ENCODE results near the gene UNC5A.

DNA sequence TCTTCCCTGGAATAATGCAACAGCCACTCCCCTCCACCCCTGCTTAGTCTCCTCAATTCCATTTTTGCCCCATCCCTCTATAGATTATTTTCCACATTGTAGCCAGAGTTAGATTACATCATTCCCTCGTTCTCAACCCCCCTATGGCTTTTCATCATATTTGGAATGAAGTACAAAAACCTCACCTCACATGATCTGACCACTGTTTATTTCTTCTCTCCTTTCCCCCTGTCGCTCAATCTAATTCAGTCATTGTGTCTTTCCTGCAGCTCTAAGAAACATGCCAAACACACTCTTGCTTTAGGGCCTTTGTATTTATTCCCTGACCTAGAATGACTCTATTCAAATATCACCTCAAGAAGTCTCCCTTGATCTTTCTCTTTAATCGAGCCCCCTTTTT, 111.4 kb downstream of the UNC5A start:
- TF ChIP-seq, protein P1, sequence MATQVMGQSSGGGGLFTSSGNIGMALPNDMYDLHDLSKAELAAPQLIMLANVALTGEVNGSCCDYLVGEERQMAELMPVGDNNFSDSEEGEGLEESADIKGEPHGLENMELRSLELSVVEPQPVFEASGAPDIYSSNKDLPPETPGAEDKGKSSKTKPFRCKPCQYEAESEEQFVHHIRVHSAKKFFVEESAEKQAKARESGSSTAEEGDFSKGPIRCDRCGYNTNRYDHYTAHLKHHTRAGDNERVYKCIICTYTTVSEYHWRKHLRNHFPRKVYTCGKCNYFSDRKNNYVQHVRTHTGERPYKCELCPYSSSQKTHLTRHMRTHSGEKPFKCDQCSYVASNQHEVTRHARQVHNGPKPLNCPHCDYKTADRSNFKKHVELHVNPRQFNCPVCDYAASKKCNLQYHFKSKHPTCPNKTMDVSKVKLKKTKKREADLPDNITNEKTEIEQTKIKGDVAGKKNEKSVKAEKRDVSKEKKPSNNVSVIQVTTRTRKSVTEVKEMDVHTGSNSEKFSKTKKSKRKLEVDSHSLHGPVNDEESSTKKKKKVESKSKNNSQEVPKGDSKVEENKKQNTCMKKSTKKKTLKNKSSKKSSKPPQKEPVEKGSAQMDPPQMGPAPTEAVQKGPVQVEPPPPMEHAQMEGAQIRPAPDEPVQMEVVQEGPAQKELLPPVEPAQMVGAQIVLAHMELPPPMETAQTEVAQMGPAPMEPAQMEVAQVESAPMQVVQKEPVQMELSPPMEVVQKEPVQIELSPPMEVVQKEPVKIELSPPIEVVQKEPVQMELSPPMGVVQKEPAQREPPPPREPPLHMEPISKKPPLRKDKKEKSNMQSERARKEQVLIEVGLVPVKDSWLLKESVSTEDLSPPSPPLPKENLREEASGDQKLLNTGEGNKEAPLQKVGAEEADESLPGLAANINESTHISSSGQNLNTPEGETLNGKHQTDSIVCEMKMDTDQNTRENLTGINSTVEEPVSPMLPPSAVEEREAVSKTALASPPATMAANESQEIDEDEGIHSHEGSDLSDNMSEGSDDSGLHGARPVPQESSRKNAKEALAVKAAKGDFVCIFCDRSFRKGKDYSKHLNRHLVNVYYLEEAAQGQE (tag by site-specific recombination; IDR thresholded peaks at IDR 0.05): no peak
- TF ChIP-seq, protein P2, sequence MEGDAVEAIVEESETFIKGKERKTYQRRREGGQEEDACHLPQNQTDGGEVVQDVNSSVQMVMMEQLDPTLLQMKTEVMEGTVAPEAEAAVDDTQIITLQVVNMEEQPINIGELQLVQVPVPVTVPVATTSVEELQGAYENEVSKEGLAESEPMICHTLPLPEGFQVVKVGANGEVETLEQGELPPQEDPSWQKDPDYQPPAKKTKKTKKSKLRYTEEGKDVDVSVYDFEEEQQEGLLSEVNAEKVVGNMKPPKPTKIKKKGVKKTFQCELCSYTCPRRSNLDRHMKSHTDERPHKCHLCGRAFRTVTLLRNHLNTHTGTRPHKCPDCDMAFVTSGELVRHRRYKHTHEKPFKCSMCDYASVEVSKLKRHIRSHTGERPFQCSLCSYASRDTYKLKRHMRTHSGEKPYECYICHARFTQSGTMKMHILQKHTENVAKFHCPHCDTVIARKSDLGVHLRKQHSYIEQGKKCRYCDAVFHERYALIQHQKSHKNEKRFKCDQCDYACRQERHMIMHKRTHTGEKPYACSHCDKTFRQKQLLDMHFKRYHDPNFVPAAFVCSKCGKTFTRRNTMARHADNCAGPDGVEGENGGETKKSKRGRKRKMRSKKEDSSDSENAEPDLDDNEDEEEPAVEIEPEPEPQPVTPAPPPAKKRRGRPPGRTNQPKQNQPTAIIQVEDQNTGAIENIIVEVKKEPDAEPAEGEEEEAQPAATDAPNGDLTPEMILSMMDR (tag by site-specific recombination; IDR thresholded peaks at IDR 0.05): no peak
- no peak for TF ChIP-seq ZEB2 (tag by site-specific recombination; IDR thresholded peaks at IDR 0.05)
